WTC11 (cell line): ENCODE data around the gene NT5C1A.

ENCODE experiments used
- AFF4 ChIP-seq: sonication (generic); formaldehyde crosslinking; IDR thresholded peaks from 2 replicates; pipeline ENCODE4 v1.8.1; 2023; ENCODE audit warnings: mild to moderate bottlenecking, missing genetic modification reagents, borderline replicate concordance
- AR ChIP-seq: fragments of 250-450 bp; sonication (Bioruptor Pico); IDR thresholded peaks from 2 replicates; pipeline ENCODE4 v1.9.0; 2021; ENCODE audit warnings: mild to moderate bottlenecking
- ATF1 ChIP-seq: sonication (generic); formaldehyde crosslinking; IDR thresholded peaks from 2 replicates; pipeline ENCODE4 v1.8.1; 2023; ENCODE audit warnings: mild to moderate bottlenecking, moderate library complexity, missing genetic modification reagents
- CREM ChIP-seq: sonication (generic); formaldehyde crosslinking; IDR thresholded peaks from 2 replicates; pipeline ENCODE4 v1.8.1; 2022; ENCODE audit warnings: mild to moderate bottlenecking, missing genetic modification reagents, moderate library complexity
- CTCF ChIP-seq: fragments of 200-600 bp; IDR thresholded peaks from 2 replicates; pipeline ENCODE4 v1.8.0; 2022; ENCODE audit warnings: antibody characterized with exemption
- HMGXB4 ChIP-seq: sonication (generic); formaldehyde crosslinking; IDR thresholded peaks from 2 replicates; pipeline ENCODE4 v1.8.1; 2023; ENCODE audit warnings: mild to moderate bottlenecking, moderate library complexity, missing genetic modification reagents
- MAX ChIP-seq: sonication (generic); formaldehyde crosslinking; IDR thresholded peaks from 2 replicates; pipeline ENCODE4 v1.8.0; 2022; ENCODE audit warnings: mild to moderate bottlenecking, missing genetic modification reagents
- PRDM15 ChIP-seq: sonication (generic); formaldehyde crosslinking; IDR thresholded peaks from 2 replicates; pipeline ENCODE4 v1.8.0; 2022; ENCODE audit warnings: missing genetic modification reagents
- SMAD3 ChIP-seq: sonication (generic); formaldehyde crosslinking; IDR thresholded peaks from 2 replicates; pipeline ENCODE4 v1.8.0; 2022; ENCODE audit warnings: missing genetic modification reagents, mild to moderate bottlenecking, borderline replicate concordance
- ZNF317 ChIP-seq: sonication (generic); formaldehyde crosslinking; IDR thresholded peaks from 2 replicates; pipeline ENCODE4 v1.8.1; 2023; ENCODE audit warnings: low read depth, mild to moderate bottlenecking, moderate library complexity, missing genetic modification reagents, borderline replicate concordance
- ZNF532 ChIP-seq: fragments of 250-450 bp; sonication (Bioruptor Pico); IDR thresholded peaks from 2 replicates; pipeline ENCODE4 v1.9.0; 2021; ENCODE audit warnings: mild to moderate bottlenecking, borderline replicate concordance

- TF ChIP-seq AFF4 (no peak), CTCF (no peak), MAX (no peak), SMAD3 (CRISPR knock-in tag) (no peak), CREM (no peak), ZNF532 (CRISPR knock-in tag) (no peak), AR (CRISPR knock-in tag) (no peak), PRDM15 (CRISPR knock-in tag) (no peak), ATF1 (CRISPR knock-in tag) (no peak), HMGXB4 (CRISPR knock-in tag) (no peak), ZNF317 (CRISPR knock-in tag) (no peak)
Observed at GRCh38 chr1:39688706-39689105, 16.8 kb upstream of the NT5C1A start.
